Measurements from ENCODE around the gene ANKRD65. TPM values are rescaled to one million over a fixed set of nuclear protein-coding genes. Genes with fewer than 3 reads are reported as not detected.

Gene ANKRD65
- total RNA-seq, 1 experiment from 2014 or later = 3.2 TPM

DNA sequence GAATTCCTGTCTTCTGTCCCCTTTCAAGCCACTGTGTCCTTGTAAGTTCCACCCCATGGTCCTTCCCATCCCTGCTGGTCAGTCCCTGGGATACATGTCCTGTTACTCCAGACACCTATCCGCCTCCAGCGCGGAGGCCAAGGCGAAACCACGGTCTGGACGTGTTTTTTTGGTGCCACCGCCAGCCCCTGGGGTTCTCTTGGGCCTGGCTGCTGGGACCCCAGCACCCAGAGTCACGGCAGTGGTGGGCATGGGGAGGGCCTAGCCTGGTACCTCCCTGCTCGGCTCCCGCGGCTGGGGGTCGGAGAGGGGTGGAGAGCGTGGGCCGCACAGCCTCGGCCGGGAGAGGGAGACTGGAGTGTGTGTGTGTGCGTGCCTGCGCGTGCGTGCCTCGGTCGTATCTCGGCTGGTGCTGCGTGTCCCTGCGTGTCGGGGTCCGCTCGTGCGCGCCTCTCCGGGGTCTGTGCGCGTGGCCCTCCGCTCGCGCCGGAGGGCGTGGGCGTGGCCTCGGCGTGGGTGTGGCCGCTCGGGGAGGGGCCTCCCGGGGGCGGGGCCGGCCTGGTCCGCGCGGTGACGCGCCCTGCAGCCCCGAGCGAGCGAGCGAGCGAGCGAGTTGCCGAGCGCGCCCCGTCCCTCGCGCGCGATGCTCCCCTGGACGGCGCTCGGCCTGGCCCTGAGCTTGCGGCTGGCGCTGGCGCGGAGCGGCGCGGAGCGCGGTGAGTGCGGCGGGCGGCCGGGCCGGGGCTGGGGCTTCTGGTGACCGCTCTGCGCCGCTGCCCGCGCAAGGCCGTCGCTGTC lies 14.2 kb upstream of the ANKRD65 start, which contains the start of gene VWA1:
Gene VWA1, plus strand, starts transcription at position 585 of the 798 bp plus-strand sequence. Its CDS starts 59 bp downstream, at position 644.
- Histone ChIP-seq H3K36me3 (ENCODE audit: control insufficient read depth, insufficient read depth, low read length) (no peaks in the 10 kb centered on the region), H3K4me3 (ENCODE audit: low read depth, low read length) (peak within 1 kb of the TSS; percentile 70), H3K4me1 (peaks cover 63% of the 10 kb centered on the region), H3K9me3 (no peaks in the 10 kb centered on the region), H3K27me3 (replicated peaks; ENCODE audit: control insufficient read depth, insufficient read depth, low read length) (no peaks in the 10 kb centered on the region)
- DNase-seq = peak; percentile 58 to 87
- Mint-ChIP-seq H3K27ac (ENCODE audit: unreplicated experiment) (peak within 1 kb of the TSS; percentile 64), H3K27me3 (ENCODE audit: insufficient read depth, unreplicated experiment) (no peaks in the 10 kb centered on the region), H3K36me3 (ENCODE audit: insufficient read depth, unreplicated experiment) (peaks cover 8% of the 10 kb centered on the region), H3K4me1 (ENCODE audit: low read depth, unreplicated experiment) (no peaks in the 10 kb centered on the region), H3K4me3 (ENCODE audit: unreplicated experiment) (peak within 1 kb of the TSS; percentile 74), H3K9me3 (ENCODE audit: unreplicated experiment) (no peaks in the 10 kb centered on the region)
- ChIA-PET POLR2A (interaction anchor here (0.6 kb wide), 1 partner anchor 36 kb away, joined by 4 read pairs; the partner anchor contains the start of gene CCNL2), CTCF (no interaction called here)
- intact Hi-C loops (cut with micrococcal nuclease; ENCODE audit: unreplicated experiment) = no loop called here
- TF ChIP-seq, protein P1, sequence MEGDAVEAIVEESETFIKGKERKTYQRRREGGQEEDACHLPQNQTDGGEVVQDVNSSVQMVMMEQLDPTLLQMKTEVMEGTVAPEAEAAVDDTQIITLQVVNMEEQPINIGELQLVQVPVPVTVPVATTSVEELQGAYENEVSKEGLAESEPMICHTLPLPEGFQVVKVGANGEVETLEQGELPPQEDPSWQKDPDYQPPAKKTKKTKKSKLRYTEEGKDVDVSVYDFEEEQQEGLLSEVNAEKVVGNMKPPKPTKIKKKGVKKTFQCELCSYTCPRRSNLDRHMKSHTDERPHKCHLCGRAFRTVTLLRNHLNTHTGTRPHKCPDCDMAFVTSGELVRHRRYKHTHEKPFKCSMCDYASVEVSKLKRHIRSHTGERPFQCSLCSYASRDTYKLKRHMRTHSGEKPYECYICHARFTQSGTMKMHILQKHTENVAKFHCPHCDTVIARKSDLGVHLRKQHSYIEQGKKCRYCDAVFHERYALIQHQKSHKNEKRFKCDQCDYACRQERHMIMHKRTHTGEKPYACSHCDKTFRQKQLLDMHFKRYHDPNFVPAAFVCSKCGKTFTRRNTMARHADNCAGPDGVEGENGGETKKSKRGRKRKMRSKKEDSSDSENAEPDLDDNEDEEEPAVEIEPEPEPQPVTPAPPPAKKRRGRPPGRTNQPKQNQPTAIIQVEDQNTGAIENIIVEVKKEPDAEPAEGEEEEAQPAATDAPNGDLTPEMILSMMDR (IDR thresholded peaks at IDR 0.05; ENCODE audit: insufficient read depth in 1 of 2, low read depth in 1 of 2, low read length in 1 of 2, severe bottlenecking in 1 of 2, unreplicated experiment in 1 of 2) = no peak
- no TSS peak for BruUV-seq (replicated peaks)

DNA sequence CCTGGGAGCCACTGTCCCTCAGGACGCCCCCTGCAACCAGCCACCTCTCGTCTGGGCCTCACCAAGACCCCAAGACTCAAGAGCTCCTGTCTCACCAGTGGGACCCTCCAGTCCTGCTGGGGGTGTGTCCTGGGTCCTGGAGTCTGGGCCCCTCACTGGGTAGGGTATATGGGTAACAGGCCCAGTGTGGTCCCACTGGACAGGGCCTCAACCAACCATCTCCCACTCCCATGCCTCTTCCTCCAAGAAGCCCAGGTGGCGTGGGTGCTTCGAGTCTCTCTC lies 13.7 kb upstream of the ANKRD65 start:
- TF ChIP-seq, protein P1 (IDR thresholded peaks at IDR 0.05; ENCODE audit: insufficient read depth in 1 of 2, low read depth in 1 of 2, low read length in 1 of 2, severe bottlenecking in 1 of 2, unreplicated experiment in 1 of 2) = no peak
- POLR2A ChIA-PET = no interaction called here
- Mint-ChIP-seq H3K4me1 (ENCODE audit: low read depth, unreplicated experiment) (peaks cover 3% of the 10 kb centered on the region), H3K27me3 (ENCODE audit: insufficient read depth, unreplicated experiment) (no peaks in the 10 kb centered on the region), H3K36me3 (ENCODE audit: insufficient read depth, unreplicated experiment) (peaks cover 8% of the 10 kb centered on the region), H3K27ac (ENCODE audit: unreplicated experiment) (peak overlapping the region; percentile 64), H3K9me3 (ENCODE audit: unreplicated experiment) (no peaks in the 10 kb centered on the region), H3K4me3 (ENCODE audit: unreplicated experiment) (peak overlapping the region; percentile 74)
- H3K36me3 ChIP-seq (ENCODE audit: control insufficient read depth, insufficient read depth, low read length) = no peaks in the 10 kb centered on the region
- DNase-seq = no peak
- peaks cover 69% of the 10 kb centered on the region for H3K4me1 ChIP-seq
- CTCF ChIA-PET = no interaction called here
- no peaks in the 10 kb centered on the region for H3K27me3 ChIP-seq (replicated peaks; ENCODE audit: control insufficient read depth, insufficient read depth, low read length)
- intact Hi-C loops (cut with micrococcal nuclease; ENCODE audit: unreplicated experiment) = loop anchor here (5.0 kb wide), 1 partner anchor 37 kb away; the partner anchor contains the start of gene CCNL2
- no TSS peak for BruUV-seq (replicated peaks)
- H3K4me3 ChIP-seq (ENCODE audit: low read depth, low read length) = peak overlapping the region; percentile 70
- no peaks in the 10 kb centered on the region for H3K9me3 ChIP-seq

DNA sequence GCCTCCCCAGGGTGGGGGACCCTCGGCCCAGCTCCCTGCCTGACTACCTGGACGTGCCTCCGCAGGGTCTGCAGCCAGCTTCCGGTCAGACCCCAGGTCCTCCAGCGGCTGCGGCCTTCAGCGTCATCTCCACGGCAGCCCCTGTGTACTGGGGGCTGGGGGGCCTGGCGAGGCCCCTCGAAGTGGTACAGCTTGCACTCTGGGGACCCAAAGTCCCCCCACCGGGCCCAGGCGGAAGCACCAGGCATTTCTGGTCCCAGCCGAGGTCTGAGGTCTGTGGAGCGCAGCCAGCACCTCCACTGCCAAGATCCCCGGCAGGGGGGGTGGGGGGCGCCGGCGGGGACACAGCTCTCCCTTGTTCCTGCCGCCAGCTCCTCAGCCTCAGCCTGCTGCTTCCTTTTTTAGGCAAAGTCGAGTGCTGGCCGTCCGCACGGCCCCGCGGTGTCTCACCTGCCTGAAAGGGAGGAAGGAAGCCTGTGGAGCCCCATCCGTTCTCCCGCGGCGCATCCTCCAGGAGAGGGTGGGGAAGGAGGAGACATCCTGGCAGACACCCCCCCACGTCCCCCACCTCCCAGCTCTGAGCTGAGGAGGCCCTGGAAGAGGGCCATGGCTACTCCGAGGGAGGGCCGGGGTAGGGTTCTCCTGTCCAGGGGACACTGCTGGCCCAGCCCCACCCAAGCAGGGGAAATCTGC lies 13.2 kb upstream of the ANKRD65 start:
- peaks cover 74% of the 10 kb centered on the region for H3K4me1 ChIP-seq
- no peak overlapping the region for H3K4me3 Mint-ChIP-seq (ENCODE audit: unreplicated experiment)
- no peaks in the 10 kb centered on the region for H3K9me3 Mint-ChIP-seq (ENCODE audit: unreplicated experiment)
- H3K27me3 Mint-ChIP-seq (ENCODE audit: insufficient read depth, unreplicated experiment) = no peaks in the 10 kb centered on the region
- H3K9me3 ChIP-seq = no peaks in the 10 kb centered on the region
- TF ChIP-seq, protein P1 (IDR thresholded peaks at IDR 0.05; ENCODE audit: insufficient read depth in 1 of 2, low read depth in 1 of 2, low read length in 1 of 2, severe bottlenecking in 1 of 2, unreplicated experiment in 1 of 2) = no peak
- intact Hi-C loops (cut with micrococcal nuclease; ENCODE audit: unreplicated experiment) = loop anchor here (5.0 kb wide), 1 partner anchor 37 kb away; the partner anchor contains the start of gene CCNL2
- no peak overlapping the region for H3K4me3 ChIP-seq (ENCODE audit: low read depth, low read length)
- peaks cover 5% of the 10 kb centered on the region for H3K4me1 Mint-ChIP-seq (ENCODE audit: low read depth, unreplicated experiment)
- H3K27ac Mint-ChIP-seq (ENCODE audit: unreplicated experiment) = peak overlapping the region; percentile 89
- POLR2A ChIA-PET = no interaction called here
- no peak for DNase-seq
- no peaks in the 10 kb centered on the region for H3K27me3 ChIP-seq (replicated peaks; ENCODE audit: control insufficient read depth, insufficient read depth, low read length)
- BruUV-seq (replicated peaks) = no TSS peak
- H3K36me3 ChIP-seq (ENCODE audit: control insufficient read depth, insufficient read depth, low read length) = no peaks in the 10 kb centered on the region
- CTCF ChIA-PET = no interaction called here
- peaks cover 8% of the 10 kb centered on the region for H3K36me3 Mint-ChIP-seq (ENCODE audit: insufficient read depth, unreplicated experiment)
